PC-3 (cell line): ENCODE measurements around the gene SYK. TPM values are rescaled to one million over a fixed set of nuclear protein-coding genes. Genes with fewer than 3 reads are reported as not detected.

Experiments used
- ATAC-seq: fragments of 200-7000 bp; cut with Tn5 transposase; 2 replicates; pipeline ENCODE4 v1.9.1; 2020; ENCODE audit warnings: mild to moderate bottlenecking, moderate library complexity
- BruUV-seq: library from RNA; stranded (reverse); fragments of 400-500 nt; replicated peaks from 2 replicates; lab custom pipeline; 2021; lab: Mats Ljungman, UMichigan
- CTCF ChIA-PET: fragments of 300-600 bp; sonication (Branson Sonifier 250); formaldehyde crosslinking; loops from one replicate; lab custom pipeline; 2022; ENCODE audit warnings: antibody characterized with exemption; lab: Charles Lee
- POLR2A ChIA-PET: fragments of 300-600 bp; sonication (Branson Sonifier 250); formaldehyde crosslinking; loops from one replicate; lab custom pipeline; 2022; ENCODE audit warnings: antibody characterized with exemption; ENCODE audit not compliant: unreplicated experiment; lab: Charles Lee
- DNase-seq: peaks from one replicate; pipeline ENCODE4 v3.0.0-alpha.2; 2015
- H2AFZ ChIP-seq: fragments of 300-600 bp; sonication (generic); 2 replicates; pipeline ENCODE4 v1.6.0; 2016; ENCODE audit warnings: antibody characterized with exemption, low read length
- H3F3A ChIP-seq: fragments of 300-600 bp; sonication (generic); one replicate; pipeline ENCODE4 v1.6.0; 2017; ENCODE audit warnings: antibody characterized with exemption, low read length, control low read depth, mild to moderate bottlenecking; ENCODE audit not compliant: unreplicated experiment
- H3K27ac ChIP-seq: fragments of 300-600 bp; sonication (generic); 2 replicates; pipeline ENCODE4 v1.5.1; 2016; ENCODE audit warnings: mild to moderate bottlenecking, low read length
- H3K27me3 ChIP-seq: fragments of 300-600 bp; sonication (generic); 2 replicates; pipeline ENCODE4 v1.6.1; 2016; ENCODE audit warnings: low read length, mixed read lengths
- H3K36me3 ChIP-seq: fragments of 300-600 bp; sonication (generic); 2 replicates; pipeline ENCODE4 v1.6.1; 2016; ENCODE audit warnings: low read depth, mixed run types, low read length, mixed read lengths
- H3K4me1 ChIP-seq: fragments of 300-600 bp; sonication (generic); 2 replicates; pipeline ENCODE4 v1.5.1; 2016; ENCODE audit warnings: low read length; ENCODE audit not compliant: insufficient read depth
- H3K4me2 ChIP-seq: fragments of 300-600 bp; sonication (generic); 2 replicates; pipeline ENCODE4 v1.6.0; 2016; ENCODE audit warnings: low read length
- H3K4me3 ChIP-seq: fragments of 300-600 bp; sonication (generic); 2 replicates; pipeline ENCODE4 v1.5.1; 2016; ENCODE audit warnings: mild to moderate bottlenecking, low read length, mixed read lengths
- H3K79me2 ChIP-seq: fragments of 300-600 bp; sonication (generic); 2 replicates; pipeline ENCODE4 v1.6.1; 2017; ENCODE audit warnings: low read length, mixed read lengths
- H3K9ac ChIP-seq: fragments of 300-600 bp; sonication (generic); 2 replicates; pipeline ENCODE4 v1.6.0; 2016; ENCODE audit warnings: mild to moderate bottlenecking, low read length
- H3K9me2 ChIP-seq: fragments of 300-600 bp; sonication (generic); replicated peaks from 2 replicates; pipeline ENCODE4 v1.6.1; 2016; ENCODE audit warnings: mixed run types, low read length, mixed read lengths
- H3K9me3 ChIP-seq: fragments of 300-600 bp; sonication (generic); 2 replicates; pipeline ENCODE4 v1.6.1; 2016; ENCODE audit warnings: low read length, mixed read lengths
- H4K20me1 ChIP-seq: fragments of 300-600 bp; sonication (generic); 2 replicates; pipeline ENCODE4 v1.6.1; 2016; ENCODE audit warnings: low read length, mixed read lengths
- CTCF ChIP-seq: fragments of 300-600 bp; sonication (generic); conservative IDR thresholded peaks from 2 replicates; pipeline ENCODE4 v1.5.1; 2017; ENCODE audit warnings: antibody characterized with exemption, low read depth, mild to moderate bottlenecking, low read length
- EZH2 ChIP-seq: fragments of 300-600 bp; sonication (generic); IDR thresholded peaks from one replicate; pipeline ENCODE4 v1.6.1; 2017; ENCODE audit warnings: antibody characterized with exemption, mild to moderate bottlenecking, low read length; ENCODE audit not compliant: unreplicated experiment
- EZH2phosphoT487 ChIP-seq: fragments of 300-600 bp; sonication (generic); IDR thresholded peaks from 2 replicates; pipeline ENCODE4 v1.6.1; 2018; ENCODE audit warnings: mild to moderate bottlenecking, antibody characterized with exemption, low read length, borderline replicate concordance
- intact Hi-C: fragments of 100-400 bp; cut with micrococcal nuclease; formaldehyde crosslinking; loops from 2 replicates; pipeline ENCODE4 v1.9.0; 2023
- total RNA-seq: library from RNA; depleted of rRNA; stranded (reverse); fragments of >200 nt; gene quantifications from 2 replicates; pipeline ENCODE4 v1.2.3, GENCODE V29; 2014

SYK gene
- total RNA-seq, 1 experiment from 2014 or later, result 12.9 TPM

GRCh38 chr9:90803860-90804593, 2.4 kb downstream of the SYK start:
- ATAC-seq (no peak), DNase-seq (no peak)
- Histone ChIP-seq H3K27ac (no peak overlapping the region), H3K4me2 (peak overlapping the region; percentile 80), H3K36me3 (no peaks in the 10 kb centered on the region), H3K4me3 (no peak overlapping the region; the same call in 1 of the 2 replicates), H3K9ac (no peak overlapping the region), H3F3A (no peaks in the 10 kb centered on the region), H2AFZ (no peak overlapping the region), H4K20me1 (no peaks in the 10 kb centered on the region), H3K4me1 (peaks cover 6% of the 10 kb centered on the region; the same call in 1 of the 2 replicates), H3K9me2 (no peaks in the 10 kb centered on the region), H3K9me3 (no peaks in the 10 kb centered on the region), H3K79me2 (peaks cover 36% of the 10 kb centered on the region), H3K27me3 (no peaks in the 10 kb centered on the region)
- intact Hi-C loops, result no loop called here
- CTCF ChIA-PET, result no interaction called here
- BruUV-seq, result no TSS peak
- TF ChIP-seq EZH2 (no peak), EZH2phosphoT487 (no peak), CTCF (no peak)
- POLR2A ChIA-PET, result no interaction called here

- Histone ChIP-seq H3F3A (no peaks in the 10 kb centered on the region), H3K4me2 (no peak overlapping the region), H3K79me2 (peaks cover 36% of the 10 kb centered on the region), H3K27ac (no peak overlapping the region), H2AFZ (no peak overlapping the region), H3K4me1 (peaks cover 6% of the 10 kb centered on the region; the same call in 1 of the 2 replicates), H3K36me3 (no peaks in the 10 kb centered on the region), H3K9me2 (no peaks in the 10 kb centered on the region), H3K9ac (no peak overlapping the region), H3K9me3 (no peaks in the 10 kb centered on the region), H3K27me3 (no peaks in the 10 kb centered on the region), H3K4me3 (no peak overlapping the region), H4K20me1 (no peaks in the 10 kb centered on the region)
- DNase-seq, result no peak
- no peak for ATAC-seq
- ChIA-PET POLR2A (no interaction called here), CTCF (no interaction called here)
- no TSS peak for BruUV-seq
- TF ChIP-seq EZH2phosphoT487, result no peak
- no peak for TF ChIP-seq EZH2
- TF ChIP-seq CTCF, result no peak
- intact Hi-C loops, result no loop called here
Observed at GRCh38 chr9:90805006-90805996, 3.7 kb downstream of the SYK start.
